Chondrocyte (in vitro differentiated cells): Measurements from ENCODE around the gene PIP5K1C. TPM values are rescaled to one million over a fixed set of nuclear protein-coding genes. Genes with fewer than 3 reads are reported as not detected.
A peak's percentile ranks its signal among the peaks of the same experiment; 100 is the strongest.

Source experiments
- DNase-seq: peaks from one replicate; pipeline ENCODE4 v3.0.0; 2021; ENCODE audit warnings: mixed read lengths, low spot score
- H3K27ac Mint-ChIP-seq: one replicate; pipeline ENCODE4 v1.8.0; 2021; ENCODE audit warnings: mild to moderate bottlenecking, moderate library complexity, mixed read lengths; ENCODE audit not compliant: unreplicated experiment
- H3K27me3 Mint-ChIP-seq: 2 replicates; pipeline ENCODE4 v1.8.0; 2021; ENCODE audit warnings: low read depth, mixed read lengths
- H3K36me3 Mint-ChIP-seq: 2 replicates; pipeline ENCODE4 v1.8.0; 2021; ENCODE audit warnings: low read depth, mixed read lengths
- H3K4me1 Mint-ChIP-seq: 2 replicates; pipeline ENCODE4 v1.8.0; 2021; ENCODE audit warnings: low read depth, mild to moderate bottlenecking, mixed read lengths
- H3K4me3 Mint-ChIP-seq: one replicate; pipeline ENCODE4 v1.8.0; 2021; ENCODE audit warnings: mild to moderate bottlenecking, moderate library complexity, mixed read lengths; ENCODE audit not compliant: unreplicated experiment
- H3K9me3 Mint-ChIP-seq: 2 replicates; pipeline ENCODE4 v1.8.0; 2021; ENCODE audit warnings: low read depth, mixed read lengths
- CTCF ChIP-seq: fragments of 200-600 bp; sonication (generic); IDR thresholded peaks from 2 replicates; pipeline ENCODE4 v1.5.0; 2021; ENCODE audit warnings: antibody characterized with exemption, mild to moderate bottlenecking, moderate library complexity
- total RNA-seq: library from RNA; stranded (reverse); gene quantifications from 3 replicates; pipeline ENCODE4 v1.2.1, GENCODE V29; 2021

PIP5K1C gene
- total RNA-seq, 1 donor from 2014 or later: 81.0 TPM

- TF ChIP-seq CTCF: peak; percentile 97
- H3K9me3 Mint-ChIP-seq: no peaks in the 10 kb centered on the region
- DNase-seq: no peak
- H3K4me3 Mint-ChIP-seq: no peak overlapping the region
- no peak overlapping the region for H3K27ac Mint-ChIP-seq
- peaks cover 15% of the 10 kb centered on the region for H3K36me3 Mint-ChIP-seq
- H3K4me1 Mint-ChIP-seq: peaks cover 36% of the 10 kb centered on the region
- H3K27me3 Mint-ChIP-seq: no peaks in the 10 kb centered on the region
Measured at GRCh38 chr19:3665681-3666544, 34.4 kb downstream of the PIP5K1C start.

GRCh38 chr19:3664879-3665642, 35.2 kb downstream of the PIP5K1C start:
- peaks cover 28% of the 10 kb centered on the region for H3K4me1 Mint-ChIP-seq
- no peak overlapping the region for H3K4me3 Mint-ChIP-seq
- no peak for DNase-seq
- no peaks in the 10 kb centered on the region for H3K9me3 Mint-ChIP-seq
- peaks cover 19% of the 10 kb centered on the region for H3K36me3 Mint-ChIP-seq
- H3K27me3 Mint-ChIP-seq: no peaks in the 10 kb centered on the region
- TF ChIP-seq CTCF: no peak
- H3K27ac Mint-ChIP-seq: peak overlapping the region; percentile 74

GRCh38 chr19:3663838-3664237, 36.4 kb downstream of the PIP5K1C start:
- Mint-ChIP-seq H3K9me3 (no peaks in the 10 kb centered on the region), H3K36me3 (peaks cover 19% of the 10 kb centered on the region), H3K4me3 (no peak overlapping the region), H3K4me1 (peaks cover 17% of the 10 kb centered on the region), H3K27me3 (no peaks in the 10 kb centered on the region), H3K27ac (peak overlapping the region; percentile 73)
- no peak for TF ChIP-seq CTCF
- no peak for DNase-seq

GRCh38 chr19:3661284-3662238, 38.7 kb downstream of the PIP5K1C start:
- Mint-ChIP-seq H3K27ac (no peak overlapping the region), H3K4me1 (peaks cover 9% of the 10 kb centered on the region), H3K27me3 (no peaks in the 10 kb centered on the region), H3K9me3 (no peaks in the 10 kb centered on the region), H3K36me3 (peaks cover 28% of the 10 kb centered on the region), H3K4me3 (no peak overlapping the region)
- no peak for TF ChIP-seq CTCF
- DNase-seq: no peak
